ENCODE results near the gene ADORA1.
A peak's percentile ranks its signal among the peaks of the same experiment; 100 is the strongest.

The ADORA1 gene

GRCh38 chr1:203144661-203145060 lies 17.1 kb downstream of the ADORA1 start:
- peaks cover 0 to 2% of the 10 kb centered on the region in 2 donors for H3K9me3 ChIP-seq (replicated peaks in 1 of 2; ENCODE audit: control insufficient read depth in 2 of 2, insufficient read depth in 1 of 2, low read depth in 1 of 2, low read length in 2 of 2)
- peak overlapping the region; percentile 59 for H3K18ac ChIP-seq (ENCODE audit: low read length)
- H3K4me2 ChIP-seq (ENCODE audit: insufficient read depth, low read length, poor library complexity, severe bottlenecking) = no peak overlapping the region
- no peaks in the 10 kb centered on the region for H3K79me1 ChIP-seq (ENCODE audit: low read depth, low read length)
- no peak overlapping the region for H3K4me3 ChIP-seq (ENCODE audit: low read length in 2 of 2)
- H3K27ac ChIP-seq (replicated peaks; ENCODE audit: low read length) = no peak overlapping the region
- H4K91ac ChIP-seq (ENCODE audit: low read depth, low read length, poor library complexity) = no peak overlapping the region
- no peaks in the 10 kb centered on the region for H3K27me3 ChIP-seq (ENCODE audit: control insufficient read depth in 3 of 3, insufficient read depth in 3 of 3, low read depth in 1 of 3, low read length in 3 of 3)
- H3K36me3 ChIP-seq (replicated peaks in 1 of 2; ENCODE audit: control insufficient read depth in 2 of 2, insufficient read depth in 2 of 2, low read length in 2 of 2) = no peaks in the 10 kb centered on the region
- H3K4ac ChIP-seq (ENCODE audit: low read length) = no peak overlapping the region
- DNase-seq (ENCODE audit: low spot score) = no peak
- H3K23ac ChIP-seq (ENCODE audit: low read depth, low read length, poor library complexity) = no peak overlapping the region
- H2BK120ac ChIP-seq (ENCODE audit: low read depth, low read length) = no peak overlapping the region
- H2BK12ac ChIP-seq (ENCODE audit: low read length) = no peak overlapping the region
- H4K8ac ChIP-seq (ENCODE audit: low read depth, low read length) = no peak overlapping the region
- WGBS, 2 donors (ENCODE audit: extremely low coverage in 2 of 2, insufficient read length in 2 of 2, insufficient replicate concordance in 1 of 2) = no CpG with 5 or more reads among the region's 6 CpGs
- no peak overlapping the region for H3K9ac ChIP-seq (ENCODE audit: low read depth, low read length, poor library complexity)
- peaks cover 7 to 10% of the 10 kb centered on the region in 2 donors for H3K4me1 ChIP-seq (ENCODE audit: control insufficient read depth in 2 of 2, insufficient read depth in 1 of 2, low read depth in 1 of 2, low read length in 2 of 2)
- no peak overlapping the region for H2AFZ ChIP-seq (ENCODE audit: low read length)
- H2BK5ac ChIP-seq (ENCODE audit: low read length) = no peak overlapping the region
- no peak overlapping the region for H2AK5ac ChIP-seq (ENCODE audit: low read depth, low read length)
- no peak overlapping the region for H2BK15ac ChIP-seq (ENCODE audit: low read length)
- no peak overlapping the region for H3K14ac ChIP-seq (ENCODE audit: low read length)

- peak overlapping the region; percentile 21 for H2BK5ac ChIP-seq (ENCODE audit: low read length)
- no peak overlapping the region for H2BK120ac ChIP-seq (ENCODE audit: low read depth, low read length)
- H2AK5ac ChIP-seq (ENCODE audit: low read depth, low read length) = peak overlapping the region; percentile 80
- H2BK15ac ChIP-seq (ENCODE audit: low read length) = peak overlapping the region; percentile 73
- no peak overlapping the region for H3K27ac ChIP-seq (replicated peaks; ENCODE audit: low read length)
- H2AFZ ChIP-seq (ENCODE audit: low read length) = no peak overlapping the region
- no peak overlapping the region for H3K9ac ChIP-seq (ENCODE audit: low read depth, low read length, poor library complexity)
- peak overlapping the region; percentile 48 for H4K91ac ChIP-seq (ENCODE audit: low read depth, low read length, poor library complexity)
- H3K18ac ChIP-seq (ENCODE audit: low read length) = peak overlapping the region; percentile 41
- no peak overlapping the region for H3K4me3 ChIP-seq (ENCODE audit: low read length in 2 of 2)
- peak overlapping the region; percentile 56 for H3K23ac ChIP-seq (ENCODE audit: low read depth, low read length, poor library complexity)
- WGBS, 2 donors (ENCODE audit: extremely low coverage in 2 of 2, insufficient read length in 2 of 2, insufficient replicate concordance in 1 of 2) = no CpG with 5 or more reads among the region's 13 CpGs
- H3K36me3 ChIP-seq (replicated peaks in 1 of 2; ENCODE audit: control insufficient read depth in 2 of 2, insufficient read depth in 2 of 2, low read length in 2 of 2) = no peaks in the 10 kb centered on the region
- H4K8ac ChIP-seq (ENCODE audit: low read depth, low read length) = no peak overlapping the region
- no peak overlapping the region for H3K4ac ChIP-seq (ENCODE audit: low read length)
- H3K79me1 ChIP-seq (ENCODE audit: low read depth, low read length) = no peaks in the 10 kb centered on the region
- peaks cover 0 to 2% of the 10 kb centered on the region in 2 donors for H3K9me3 ChIP-seq (replicated peaks in 1 of 2; ENCODE audit: control insufficient read depth in 2 of 2, insufficient read depth in 1 of 2, low read depth in 1 of 2, low read length in 2 of 2)
- H2BK12ac ChIP-seq (ENCODE audit: low read length) = no peak overlapping the region
- peak overlapping the region; percentile 87 for H3K14ac ChIP-seq (ENCODE audit: low read length)
- DNase-seq (ENCODE audit: low spot score) = no peak
- H3K27me3 ChIP-seq (ENCODE audit: control insufficient read depth in 3 of 3, insufficient read depth in 3 of 3, low read depth in 1 of 3, low read length in 3 of 3) = no peaks in the 10 kb centered on the region
- no peak overlapping the region for H3K4me2 ChIP-seq (ENCODE audit: insufficient read depth, low read length, poor library complexity, severe bottlenecking)
- peaks cover 7 to 15% of the 10 kb centered on the region in 2 donors for H3K4me1 ChIP-seq (ENCODE audit: control insufficient read depth in 2 of 2, insufficient read depth in 1 of 2, low read depth in 1 of 2, low read length in 2 of 2)
Measured at GRCh38 chr1:203145321-203146041, 18.0 kb downstream of the ADORA1 start.

GRCh38 chr1:203146042-203146369 lies 18.5 kb downstream of the ADORA1 start:
- Histone ChIP-seq H3K79me1 (ENCODE audit: low read depth, low read length) (no peaks in the 10 kb centered on the region), H3K4me2 (ENCODE audit: insufficient read depth, low read length, poor library complexity, severe bottlenecking) (no peak overlapping the region), H3K18ac (ENCODE audit: low read length) (peak overlapping the region; percentile 16), H2BK5ac (ENCODE audit: low read length) (peak overlapping the region; percentile 20), H3K9ac (ENCODE audit: low read depth, low read length, poor library complexity) (no peak overlapping the region), H2BK120ac (ENCODE audit: low read depth, low read length) (no peak overlapping the region), H2BK15ac (ENCODE audit: low read length) (peak overlapping the region; percentile 73), H3K23ac (ENCODE audit: low read depth, low read length, poor library complexity) (no peak overlapping the region), H2BK12ac (ENCODE audit: low read length) (no peak overlapping the region), H4K8ac (ENCODE audit: low read depth, low read length) (no peak overlapping the region), H3K4me3 (ENCODE audit: low read length in 2 of 2) (no peak overlapping the region), H3K14ac (ENCODE audit: low read length) (no peak overlapping the region), H3K36me3 (replicated peaks in 1 of 2; ENCODE audit: control insufficient read depth in 2 of 2, insufficient read depth in 2 of 2, low read length in 2 of 2) (no peaks in the 10 kb centered on the region), H4K91ac (ENCODE audit: low read depth, low read length, poor library complexity) (no peak overlapping the region), H3K27ac (replicated peaks; ENCODE audit: low read length) (no peak overlapping the region), H2AFZ (ENCODE audit: low read length) (no peak overlapping the region), H2AK5ac (ENCODE audit: low read depth, low read length) (peak overlapping the region; percentile 80), H3K4ac (ENCODE audit: low read length) (no peak overlapping the region), H3K4me1 (ENCODE audit: control insufficient read depth in 2 of 2, insufficient read depth in 1 of 2, low read depth in 1 of 2, low read length in 2 of 2) (peaks cover 7 to 16% of the 10 kb centered on the region in 2 donors), H3K27me3 (ENCODE audit: control insufficient read depth in 3 of 3, insufficient read depth in 3 of 3, low read depth in 1 of 3, low read length in 3 of 3) (no peaks in the 10 kb centered on the region), H3K9me3 (replicated peaks in 1 of 2; ENCODE audit: control insufficient read depth in 2 of 2, insufficient read depth in 1 of 2, low read depth in 1 of 2, low read length in 2 of 2) (peaks cover 0 to 2% of the 10 kb centered on the region in 2 donors)
- no peak for DNase-seq (ENCODE audit: low spot score)
- no CpG with 5 or more reads among the region's 2 CpGs for WGBS, 2 donors (ENCODE audit: extremely low coverage in 2 of 2, insufficient read length in 2 of 2, insufficient replicate concordance in 1 of 2)

GRCh38 chr1:203146537-203146936 lies 19.0 kb downstream of the ADORA1 start:
- Histone ChIP-seq H2BK15ac (ENCODE audit: low read length) (peak overlapping the region; percentile 51), H2BK12ac (ENCODE audit: low read length) (no peak overlapping the region), H3K18ac (ENCODE audit: low read length) (peak overlapping the region; percentile 84), H2AK5ac (ENCODE audit: low read depth, low read length) (no peak overlapping the region), H3K4ac (ENCODE audit: low read length) (no peak overlapping the region), H3K27ac (replicated peaks; ENCODE audit: low read length) (no peak overlapping the region), H3K36me3 (replicated peaks in 1 of 2; ENCODE audit: control insufficient read depth in 2 of 2, insufficient read depth in 2 of 2, low read length in 2 of 2) (no peaks in the 10 kb centered on the region), H4K8ac (ENCODE audit: low read depth, low read length) (no peak overlapping the region), H2BK5ac (ENCODE audit: low read length) (no peak overlapping the region), H3K9me3 (replicated peaks in 1 of 2; ENCODE audit: control insufficient read depth in 2 of 2, insufficient read depth in 1 of 2, low read depth in 1 of 2, low read length in 2 of 2) (peaks cover 0 to 2% of the 10 kb centered on the region in 2 donors), H2AFZ (ENCODE audit: low read length) (no peak overlapping the region), H2BK120ac (ENCODE audit: low read depth, low read length) (no peak overlapping the region), H3K14ac (ENCODE audit: low read length) (no peak overlapping the region), H3K23ac (ENCODE audit: low read depth, low read length, poor library complexity) (no peak overlapping the region), H4K91ac (ENCODE audit: low read depth, low read length, poor library complexity) (no peak overlapping the region), H3K4me3 (ENCODE audit: low read length in 2 of 2) (no peak overlapping the region), H3K4me1 (ENCODE audit: control insufficient read depth in 2 of 2, insufficient read depth in 1 of 2, low read depth in 1 of 2, low read length in 2 of 2) (peaks cover 7 to 19% of the 10 kb centered on the region in 2 donors), H3K9ac (ENCODE audit: low read depth, low read length, poor library complexity) (no peak overlapping the region), H3K27me3 (ENCODE audit: control insufficient read depth in 3 of 3, insufficient read depth in 3 of 3, low read depth in 1 of 3, low read length in 3 of 3) (no peaks in the 10 kb centered on the region), H3K79me1 (ENCODE audit: low read depth, low read length) (no peaks in the 10 kb centered on the region), H3K4me2 (ENCODE audit: insufficient read depth, low read length, poor library complexity, severe bottlenecking) (no peak overlapping the region)
- no CpG with 5 or more reads among the region's 7 CpGs for WGBS, 2 donors (ENCODE audit: extremely low coverage in 2 of 2, insufficient read length in 2 of 2, insufficient replicate concordance in 1 of 2)
- no peak for DNase-seq (ENCODE audit: low spot score)

Data from neuronal stem cell (in vitro differentiated cells).